T-cell (primary cell): ENCODE measurements around the gene GOLGA5. TPM values are rescaled to one million over a fixed set of nuclear protein-coding genes. Genes with fewer than 3 reads are reported as not detected.

Source experiments
- ATAC-seq, 4 experiments: fragments of 200-7000 bp in 3 of 4; fragments of 150-1000 bp in 1 of 4; cut with Tn5 transposase; replicated peaks in 1 of 4; 1 replicate in 3 of 4; 2 replicates in 1 of 4; pipeline ENCODE4 v1.10.0; 2021; ENCODE audit warnings: moderate library complexity in 3 of 4, mild to moderate bottlenecking in 2 of 4, moderate number of reproducible peaks in 1 of 4
- CTCF ChIA-PET, 2 donors: fragments of 300-600 bp; sonication (Branson Sonifier 250); formaldehyde crosslinking; loops; one replicate each; lab custom pipeline; 2022; ENCODE audit warnings: antibody characterized with exemption in 2 of 2; lab: Charles Lee
- POLR2A ChIA-PET, 2 donors: fragments of 300-600 bp; sonication (Branson Sonifier 250); formaldehyde crosslinking; loops; one replicate each; lab custom pipeline; 2022; ENCODE audit warnings: antibody characterized with exemption in 2 of 2; lab: Charles Lee
- DNase-seq, 35 experiments: peaks; one replicate each; pipeline versions ENCODE4 v3.0.0 to v3.0.0-alpha.2; 2013 to 2023
- H3K27ac ChIP-seq: one replicate; pipeline ENCODE4 v1.5.1; 2013; ENCODE audit warnings: low read length
- H3K27me3 ChIP-seq, 2 experiments: replicated peaks in 1 of 2; 1 replicate in 1 of 2; 2 replicates in 1 of 2; pipeline versions ENCODE4 v1.6.1 to v1.7.0; 2013; ENCODE audit warnings: low read length in 1 of 2, mixed read lengths in 1 of 2; ENCODE audit not compliant: control insufficient read depth in 2 of 2, insufficient read depth in 2 of 2; ENCODE audit errors: extremely low read depth in 1 of 2
- H3K36me3 ChIP-seq, 2 donors: 1 replicate in 1 of 2; 2 replicates in 1 of 2; pipeline versions ENCODE4 v1.6.1 to v1.7.0; 2013; ENCODE audit warnings: low read length in 1 of 2; ENCODE audit not compliant: control insufficient read depth in 2 of 2, insufficient read depth in 1 of 2; ENCODE audit errors: extremely low read depth in 1 of 2
- H3K4me1 ChIP-seq, 2 experiments: 1 replicate in 1 of 2; 2 replicates in 1 of 2; pipeline versions ENCODE4 v1.6.1 to v1.7.0; 2013; ENCODE audit warnings: low read length in 2 of 2, mixed read lengths in 1 of 2; ENCODE audit not compliant: insufficient read depth in 2 of 2, control insufficient read depth in 1 of 2; ENCODE audit errors: extremely low read depth in 1 of 2
- H3K4me3 ChIP-seq, 2 donors: 1 replicate in 1 of 2; 2 replicates in 1 of 2; pipeline versions ENCODE4 v1.5.1 to v1.7.0; 2013; ENCODE audit warnings: mild to moderate bottlenecking in 2 of 2, low read length in 1 of 2, moderate library complexity in 1 of 2; ENCODE audit not compliant: control insufficient read depth in 1 of 2; ENCODE audit errors: extremely low read depth in 1 of 2
- H3K9me3 ChIP-seq: 2 replicates; pipeline ENCODE4 v1.7.0; 2013
- H3K27ac Mint-ChIP-seq, 2 donors: one replicate each; pipeline ENCODE4 v1.8.0; 2020 to 2021; ENCODE audit warnings: mild to moderate bottlenecking in 2 of 2, mixed read lengths in 2 of 2
- H3K27me3 Mint-ChIP-seq, 2 donors: one replicate each; pipeline ENCODE4 v1.8.0; 2021 to 2022; ENCODE audit warnings: mixed read lengths in 2 of 2
- H3K36me3 Mint-ChIP-seq: one replicate; pipeline ENCODE4 v1.8.0; 2021; ENCODE audit warnings: mixed read lengths
- H3K4me1 Mint-ChIP-seq, 3 donors: one replicate each; pipeline ENCODE4 v1.8.0; 2020 to 2022; ENCODE audit warnings: mixed read lengths in 3 of 3, mild to moderate bottlenecking in 1 of 3
- H3K4me3 Mint-ChIP-seq, 3 donors: one replicate each; pipeline ENCODE4 v1.8.0; 2020 to 2022; ENCODE audit warnings: mild to moderate bottlenecking in 3 of 3, mixed read lengths in 3 of 3, moderate library complexity in 3 of 3
- H3K9me3 Mint-ChIP-seq, 3 donors: one replicate each; pipeline ENCODE4 v1.8.0; 2020 to 2022; ENCODE audit warnings: mixed read lengths in 3 of 3
- WGBS: methylation state at CpG from one replicate; pipeline ENCODE4 v1.1.5; 2013; ENCODE audit warnings: missing lambda C conversion rate; ENCODE audit not compliant: insufficient coverage; 5-methylcytosine and 5-hydroxymethylcytosine counted together
- total RNA-seq, 35 experiments: library from RNA in 6 of 35; stranded (reverse) in 6 of 35; fragments of 120-200 nt in 1 of 35; gene quantifications; one replicate each; pipeline versions ENCODE4 v1.2.1 to v1.2.4 and lab custom pipeline; 2013 to 2026

Gene GOLGA5
- total RNA-seq, 5 donors from 2014 or later (not counting 1 experiment from before 2014, with no cell fraction given), result 14.1 to 24.3 (median 21.5) TPM

DNA sequence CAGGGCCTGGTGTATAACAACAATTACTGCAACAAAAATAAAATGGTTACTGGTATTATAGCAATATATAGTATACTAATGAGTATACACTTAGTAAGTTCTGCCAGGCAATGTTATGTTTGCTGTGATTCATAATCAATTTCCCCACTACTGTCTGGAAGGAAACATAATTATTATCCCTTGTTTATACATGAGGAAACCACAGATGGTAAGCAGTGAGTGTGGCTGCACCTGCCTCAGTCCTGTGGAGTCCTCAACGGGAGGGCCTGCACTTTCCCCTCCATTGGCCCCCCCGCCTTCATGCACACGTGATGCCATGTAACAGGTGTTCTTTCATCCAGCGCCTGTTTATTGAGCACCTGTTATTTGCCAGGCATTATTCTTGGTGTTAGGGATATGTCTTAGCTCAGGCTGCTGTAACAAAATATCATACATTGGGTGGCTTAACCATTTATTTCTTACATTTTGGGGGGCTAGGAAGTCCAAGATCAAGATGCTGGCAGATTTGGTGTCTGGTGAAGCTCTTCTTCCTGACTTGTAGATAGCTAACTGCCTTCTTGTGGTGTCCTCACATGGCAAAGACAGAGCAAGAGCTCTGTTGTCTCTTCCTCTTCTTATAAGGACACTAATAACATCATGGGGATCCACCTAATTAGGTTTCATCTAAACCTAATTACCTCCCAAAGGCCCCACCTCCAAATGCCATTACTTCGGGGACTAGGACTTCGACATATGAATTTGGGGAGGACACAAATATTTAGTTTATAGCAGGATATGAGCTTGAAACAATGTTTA, 69.4 kb downstream of the GOLGA5 start:
- Mint-ChIP-seq H3K27ac (no peak overlapping the region), H3K4me3 (no peak overlapping the region), H3K36me3 (no peaks in the 10 kb centered on the region), H3K4me1 (no peaks in the 10 kb centered on the region), H3K9me3 (peaks cover 0 to 7% (median 2%) of the 10 kb centered on the region in 3 donors), H3K27me3 (peaks cover 8 to 14% of the 10 kb centered on the region in 2 donors)
- Histone ChIP-seq H3K9me3 (no peaks in the 10 kb centered on the region), H3K27ac (no peak overlapping the region), H3K4me1 (no peaks in the 10 kb centered on the region), H3K36me3 (no peaks in the 10 kb centered on the region), H3K4me3 (no peak overlapping the region), H3K27me3 (peaks cover 0 to 23% of the 10 kb centered on the region in 2 experiments)
- ChIA-PET CTCF (no interaction called here), POLR2A (no interaction called here)
- ATAC-seq, result no peak
- DNase-seq, result no peak
- 42% methylated on average over 2 of the region's 6 CpGs for WGBS

DNA sequence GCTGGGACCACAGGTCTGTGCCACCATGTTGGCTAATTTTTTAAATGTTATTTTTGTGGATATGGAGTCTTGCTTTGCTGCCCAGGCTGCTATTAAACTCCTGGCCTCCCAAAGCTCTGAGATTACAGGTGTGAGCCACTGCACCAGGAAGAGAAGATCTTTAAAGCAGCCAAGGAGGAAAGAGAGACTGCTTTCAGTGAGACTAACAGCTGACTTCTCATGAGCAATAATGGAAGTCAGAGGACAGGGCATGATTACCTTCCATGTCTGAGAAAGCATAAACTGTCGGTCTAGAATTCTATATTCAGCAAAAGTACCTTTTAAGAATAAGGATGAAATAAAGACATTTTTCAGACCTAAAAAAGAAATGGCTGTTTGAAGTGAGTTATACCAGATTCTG, 71.6 kb downstream of the GOLGA5 start:
- no peaks in the 10 kb centered on the region for H3K36me3 ChIP-seq
- POLR2A ChIA-PET, result no interaction called here
- H3K27me3 Mint-ChIP-seq, result peaks cover 8 to 14% of the 10 kb centered on the region in 2 donors
- no peak for DNase-seq
- no peak overlapping the region for H3K4me3 Mint-ChIP-seq
- peaks cover 0 to 7% (median 2%) of the 10 kb centered on the region in 3 donors for H3K9me3 Mint-ChIP-seq
- H3K36me3 Mint-ChIP-seq, result no peaks in the 10 kb centered on the region
- no peak for ATAC-seq
- no peak overlapping the region for H3K27ac ChIP-seq
- no peaks in the 10 kb centered on the region for H3K4me1 ChIP-seq
- no peaks in the 10 kb centered on the region for H3K9me3 ChIP-seq
- WGBS, result no CpG with 5 or more reads among the region's 1 CpG
- no peak overlapping the region for H3K27ac Mint-ChIP-seq
- no peaks in the 10 kb centered on the region for H3K4me1 Mint-ChIP-seq
- no peak overlapping the region for H3K4me3 ChIP-seq
- peaks cover 0 to 20% of the 10 kb centered on the region in 2 experiments for H3K27me3 ChIP-seq
- CTCF ChIA-PET, result no interaction called here

DNA sequence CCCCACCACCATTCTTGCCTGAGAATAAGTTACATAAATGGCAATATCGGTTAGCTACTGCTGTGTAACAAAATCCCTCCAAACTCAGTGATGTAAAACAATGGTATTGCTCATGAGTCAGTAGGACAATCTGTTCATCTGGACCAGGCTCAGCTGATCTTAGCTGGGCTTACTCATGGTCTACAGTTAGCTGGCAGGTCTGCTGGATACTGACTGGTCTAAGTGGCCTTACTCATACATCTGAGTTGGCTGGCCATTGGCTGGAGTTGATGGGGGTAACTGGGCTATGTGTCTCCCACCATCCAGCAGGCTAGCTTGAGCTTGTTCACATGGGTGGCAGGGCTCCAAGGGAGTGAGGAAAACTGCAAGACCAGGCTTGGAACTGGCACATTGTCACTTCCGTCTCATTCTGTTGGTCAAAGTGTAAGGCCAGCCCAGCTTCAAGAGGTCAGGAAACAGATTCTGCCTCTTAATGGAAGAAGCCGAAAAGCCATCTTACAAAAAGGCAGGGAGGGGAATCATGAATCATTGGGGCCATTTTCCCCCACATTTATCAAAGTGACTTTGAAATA, 72.2 kb downstream of the GOLGA5 start:
- peaks cover 8 to 14% of the 10 kb centered on the region in 2 donors for H3K27me3 Mint-ChIP-seq
- no peak overlapping the region for H3K4me3 Mint-ChIP-seq
- Histone ChIP-seq H3K36me3 (no peaks in the 10 kb centered on the region), H3K27me3 (peaks cover 0 to 19% of the 10 kb centered on the region in 2 experiments), H3K4me1 (no peaks in the 10 kb centered on the region), H3K27ac (no peak overlapping the region), H3K4me3 (no peak overlapping the region), H3K9me3 (no peaks in the 10 kb centered on the region)
- DNase-seq (no peak), ATAC-seq (no peak)
- no peaks in the 10 kb centered on the region for H3K4me1 Mint-ChIP-seq
- no peak overlapping the region for H3K27ac Mint-ChIP-seq
- ChIA-PET CTCF (no interaction called here), POLR2A (no interaction called here)
- peaks cover 0 to 7% (median 2%) of the 10 kb centered on the region in 3 donors for H3K9me3 Mint-ChIP-seq
- 100% methylated on average over 1 of the region's 3 CpGs for WGBS
- H3K36me3 Mint-ChIP-seq, result no peaks in the 10 kb centered on the region

DNA sequence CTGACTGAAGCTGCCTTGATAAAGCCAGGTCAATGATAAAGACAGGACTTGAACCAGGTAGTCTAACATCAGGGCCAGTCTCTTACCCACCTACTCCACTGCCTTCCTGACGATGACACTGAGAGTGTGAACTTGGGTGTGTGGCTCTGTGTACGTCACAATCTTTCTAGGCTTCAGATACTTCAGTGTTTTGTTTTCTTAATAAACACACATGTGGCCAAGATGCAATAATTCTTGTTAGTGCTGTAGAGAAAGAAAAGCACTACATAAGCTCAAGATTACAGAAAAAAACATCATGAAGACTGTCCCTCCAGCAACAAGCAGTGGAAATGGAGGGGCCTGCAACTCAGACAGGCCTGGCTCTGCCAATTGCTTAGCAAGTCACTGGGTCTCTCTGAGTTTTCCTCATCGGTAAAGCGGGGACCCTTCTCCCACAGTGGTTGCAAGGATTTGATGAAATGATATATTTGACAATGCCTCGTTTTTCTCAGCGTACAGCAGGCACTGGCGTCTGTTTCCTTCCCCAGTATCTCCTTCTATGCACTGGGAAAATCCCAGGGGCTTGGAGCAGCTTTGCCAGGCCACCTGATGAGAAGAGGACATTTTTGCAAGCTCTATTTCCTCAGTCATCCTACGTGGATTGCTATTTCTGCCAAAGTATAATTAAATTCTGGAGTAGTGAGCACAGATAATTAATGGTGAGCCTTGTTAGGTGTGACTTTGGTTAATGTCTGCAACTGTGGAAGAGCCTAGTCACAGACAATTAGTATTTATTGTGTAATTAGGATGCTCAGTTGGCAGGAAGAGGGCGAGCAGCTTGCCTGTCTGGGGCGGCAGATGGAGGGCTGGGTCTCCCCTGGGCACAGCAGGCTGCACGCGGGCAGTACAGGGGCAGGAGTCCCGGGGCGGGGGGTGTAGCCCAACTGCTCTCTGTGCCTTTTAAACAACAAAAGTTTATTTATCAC, 73.1 kb downstream of the GOLGA5 start:
- ATAC-seq (no peak), DNase-seq (no peak)
- Mint-ChIP-seq H3K4me3 (no peak overlapping the region), H3K4me1 (no peaks in the 10 kb centered on the region), H3K27ac (no peak overlapping the region), H3K36me3 (no peaks in the 10 kb centered on the region), H3K27me3 (peaks cover 8 to 14% of the 10 kb centered on the region in 2 donors), H3K9me3 (peaks cover 0 to 7% (median 2%) of the 10 kb centered on the region in 3 donors)
- WGBS, result 85% methylated on average over 3 of the region's 14 CpGs
- H3K4me3 ChIP-seq, result no peak overlapping the region
- no peaks in the 10 kb centered on the region for H3K36me3 ChIP-seq
- H3K4me1 ChIP-seq, result no peaks in the 10 kb centered on the region
- no peak overlapping the region for H3K27ac ChIP-seq
- CTCF ChIA-PET, result no interaction called here
- POLR2A ChIA-PET, result no interaction called here
- H3K9me3 ChIP-seq, result no peaks in the 10 kb centered on the region
- peaks cover 0 to 17% of the 10 kb centered on the region in 2 experiments for H3K27me3 ChIP-seq

DNA sequence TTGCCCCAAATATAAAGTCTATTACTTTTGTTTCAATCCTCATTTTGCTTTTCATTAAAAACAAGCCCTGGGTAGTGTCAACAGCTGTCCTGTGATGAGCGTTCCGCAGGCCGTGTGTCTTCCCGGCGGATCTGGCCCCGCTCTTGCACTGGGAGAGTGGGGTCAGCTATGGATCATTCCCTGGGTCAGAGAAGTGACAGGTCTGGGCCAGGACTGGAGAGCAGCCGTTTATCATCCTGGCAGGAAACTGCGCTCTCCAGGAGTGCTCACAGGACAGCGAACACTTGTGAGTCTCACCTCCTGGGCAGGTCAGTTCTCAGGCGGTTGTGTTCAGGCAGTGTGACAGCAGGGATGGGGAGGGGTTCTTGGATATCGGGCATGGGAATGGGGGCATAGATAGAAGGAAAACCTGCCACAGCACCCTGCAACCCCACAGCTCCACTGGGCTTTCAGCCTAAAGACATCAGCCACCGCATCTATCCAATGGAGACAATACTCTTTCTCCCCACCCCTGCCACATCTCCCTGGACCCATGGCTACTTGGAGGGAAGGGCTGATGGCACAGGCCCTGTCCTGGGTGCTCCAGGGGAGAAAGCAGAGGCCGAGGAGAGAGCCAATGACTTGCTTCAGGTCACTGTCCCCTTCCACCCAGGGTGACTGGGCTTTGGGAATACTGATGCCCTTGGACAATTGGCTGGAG, 81.0 kb downstream of the GOLGA5 start:
- Histone ChIP-seq H3K9me3 (no peaks in the 10 kb centered on the region), H3K27me3 (peaks cover 0 to 21% of the 10 kb centered on the region in 2 experiments), H3K36me3 (no peaks in the 10 kb centered on the region), H3K27ac (no peak overlapping the region), H3K4me1 (no peaks in the 10 kb centered on the region), H3K4me3 (no peak overlapping the region)
- 59% methylated on average over 7 of the region's 13 CpGs for WGBS
- no peak for DNase-seq
- ATAC-seq, result no peak
- Mint-ChIP-seq H3K36me3 (no peaks in the 10 kb centered on the region), H3K4me1 (no peaks in the 10 kb centered on the region), H3K4me3 (no peak overlapping the region), H3K9me3 (no peaks in the 10 kb centered on the region), H3K27ac (no peak overlapping the region), H3K27me3 (peaks cover 7 to 17% of the 10 kb centered on the region in 2 donors)
- ChIA-PET CTCF (no interaction called here), POLR2A (no interaction called here)
